Endothelial cell (in vitro differentiated cells): ENCODE data around the gene TCF15. TPM values are rescaled to one million over a fixed set of nuclear protein-coding genes. Genes with fewer than 3 reads are reported as not detected.
"Not testable (repeated sequence)": the region's sequence is repeated elsewhere in the genome, so short reads cannot be mapped to it uniquely, and the experiment has no call there.

ENCODE experiments used
- DNase-seq: peaks from one replicate; pipeline ENCODE4 v3.0.0; 2021; ENCODE audit warnings: low spot score
- H3K27ac Mint-ChIP-seq: one replicate; pipeline ENCODE4 v1.8.0; 2021; ENCODE audit warnings: mixed read lengths, inconsistent platforms; ENCODE audit not compliant: unreplicated experiment
- H3K27me3 Mint-ChIP-seq: one replicate; pipeline ENCODE4 v1.8.0; 2021; ENCODE audit warnings: mild to moderate bottlenecking, moderate library complexity, mixed read lengths, inconsistent platforms; ENCODE audit not compliant: unreplicated experiment
- H3K36me3 Mint-ChIP-seq: one replicate; pipeline ENCODE4 v1.8.0; 2021; ENCODE audit warnings: mild to moderate bottlenecking, low read depth, mixed read lengths, inconsistent platforms; ENCODE audit not compliant: unreplicated experiment
- H3K4me1 Mint-ChIP-seq: one replicate; pipeline ENCODE4 v1.8.0; 2021; ENCODE audit warnings: mild to moderate bottlenecking, mixed read lengths, inconsistent platforms; ENCODE audit not compliant: unreplicated experiment
- H3K4me3 Mint-ChIP-seq: one replicate; pipeline ENCODE4 v1.8.0; 2021; ENCODE audit warnings: mild to moderate bottlenecking, mixed read lengths, inconsistent platforms; ENCODE audit not compliant: unreplicated experiment
- H3K9me3 Mint-ChIP-seq: one replicate; pipeline ENCODE4 v1.8.0; 2021; ENCODE audit warnings: mixed read lengths, inconsistent platforms; ENCODE audit not compliant: unreplicated experiment
- total RNA-seq: library from RNA; stranded (reverse); fragmentation: NEBNext Ultra II Directional; extraction: Animal tissue kit (Norgen Biotek cat#: 25700); gene quantifications from one replicate; pipeline ENCODE4 v1.2.1, GENCODE V29; 2021; ENCODE audit not compliant: unreplicated experiment
- TF ChIP-seq, protein P1 (sequence below): fragments of 200-600 bp; sonication (generic); IDR thresholded peaks from one replicate; pipeline ENCODE4 v1.5.0; 2021; ENCODE audit warnings: antibody characterized with exemption; ENCODE audit not compliant: unreplicated experiment

TCF15 gene
- total RNA-seq, 1 donor from 2014 or later = 6.6 TPM

- TF ChIP-seq, protein P1, sequence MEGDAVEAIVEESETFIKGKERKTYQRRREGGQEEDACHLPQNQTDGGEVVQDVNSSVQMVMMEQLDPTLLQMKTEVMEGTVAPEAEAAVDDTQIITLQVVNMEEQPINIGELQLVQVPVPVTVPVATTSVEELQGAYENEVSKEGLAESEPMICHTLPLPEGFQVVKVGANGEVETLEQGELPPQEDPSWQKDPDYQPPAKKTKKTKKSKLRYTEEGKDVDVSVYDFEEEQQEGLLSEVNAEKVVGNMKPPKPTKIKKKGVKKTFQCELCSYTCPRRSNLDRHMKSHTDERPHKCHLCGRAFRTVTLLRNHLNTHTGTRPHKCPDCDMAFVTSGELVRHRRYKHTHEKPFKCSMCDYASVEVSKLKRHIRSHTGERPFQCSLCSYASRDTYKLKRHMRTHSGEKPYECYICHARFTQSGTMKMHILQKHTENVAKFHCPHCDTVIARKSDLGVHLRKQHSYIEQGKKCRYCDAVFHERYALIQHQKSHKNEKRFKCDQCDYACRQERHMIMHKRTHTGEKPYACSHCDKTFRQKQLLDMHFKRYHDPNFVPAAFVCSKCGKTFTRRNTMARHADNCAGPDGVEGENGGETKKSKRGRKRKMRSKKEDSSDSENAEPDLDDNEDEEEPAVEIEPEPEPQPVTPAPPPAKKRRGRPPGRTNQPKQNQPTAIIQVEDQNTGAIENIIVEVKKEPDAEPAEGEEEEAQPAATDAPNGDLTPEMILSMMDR = no peak
- Mint-ChIP-seq H3K27ac (no peak overlapping the region), H3K4me3 (no peak overlapping the region), H3K36me3 (peaks cover 4% of the 10 kb centered on the region), H3K27me3 (peaks cover 3% of the 10 kb centered on the region), H3K9me3 (no peaks in the 10 kb centered on the region), H3K4me1 (peaks cover 18% of the 10 kb centered on the region)
- no peak for DNase-seq
Observed at GRCh38 chr20:588476-588875, 21.6 kb downstream of the TCF15 start.

- no peak overlapping the region for H3K27ac Mint-ChIP-seq
- peaks cover 4% of the 10 kb centered on the region for H3K36me3 Mint-ChIP-seq
- H3K4me1 Mint-ChIP-seq = peaks cover 20% of the 10 kb centered on the region
Observed at GRCh38 chr20:584971-585301, 25.2 kb downstream of the TCF15 start.

DNA sequence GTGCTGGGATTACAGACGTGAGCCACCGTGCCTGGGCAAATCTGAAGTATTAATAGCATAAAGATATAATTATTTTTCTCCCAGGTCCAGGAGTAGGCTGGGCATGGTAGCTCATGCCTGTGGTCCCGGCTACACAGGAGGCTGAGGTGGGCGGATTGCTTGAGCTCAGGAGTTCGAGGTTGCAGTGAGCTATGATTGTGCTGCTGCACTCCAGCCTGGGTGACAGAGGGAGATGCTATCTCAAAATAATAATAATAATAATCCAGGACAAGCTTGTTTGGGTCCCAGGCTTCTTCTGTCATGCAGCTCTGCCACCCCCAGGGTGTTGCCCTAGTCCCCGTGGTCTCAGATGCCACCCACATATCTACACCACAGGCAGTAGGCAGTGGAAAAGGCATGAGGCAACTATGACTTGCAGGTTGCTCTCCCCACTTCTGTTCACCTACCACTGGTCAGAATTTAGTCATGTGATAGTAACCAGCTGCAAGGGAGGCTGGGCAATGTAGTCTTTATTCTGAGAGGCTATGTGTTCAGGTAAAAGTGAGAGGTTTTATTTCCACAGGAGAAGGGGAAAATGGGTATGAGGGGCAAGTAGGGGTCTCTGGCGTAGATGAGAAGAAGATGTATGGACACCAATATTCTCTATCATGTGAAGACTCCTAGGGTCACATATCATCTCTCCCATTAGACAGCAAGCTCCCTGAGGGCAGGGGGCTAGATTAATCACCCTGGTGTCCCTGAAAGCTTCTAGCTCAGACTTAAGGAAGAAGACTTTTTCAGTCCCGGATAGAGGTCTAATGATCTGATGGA, 25.7 kb downstream of the TCF15 start:
- peaks cover 4% of the 10 kb centered on the region for H3K27me3 Mint-ChIP-seq
- TF ChIP-seq, protein P1 = no peak
- H3K9me3 Mint-ChIP-seq = no peaks in the 10 kb centered on the region
- DNase-seq = no peak
- peaks cover 20% of the 10 kb centered on the region for H3K4me1 Mint-ChIP-seq
- no peak overlapping the region for H3K27ac Mint-ChIP-seq
- H3K4me3 Mint-ChIP-seq = no peak overlapping the region
- peaks cover 4% of the 10 kb centered on the region for H3K36me3 Mint-ChIP-seq

More at GRCh38 chr20:584971-585301, 25.2 kb downstream of the TCF15 start:
- no peaks in the 10 kb centered on the region for H3K9me3 Mint-ChIP-seq
- TF ChIP-seq, protein P1 = no peak
- peaks cover 5% of the 10 kb centered on the region for H3K27me3 Mint-ChIP-seq
- H3K4me3 Mint-ChIP-seq = no peak overlapping the region
- no peak for DNase-seq

DNA sequence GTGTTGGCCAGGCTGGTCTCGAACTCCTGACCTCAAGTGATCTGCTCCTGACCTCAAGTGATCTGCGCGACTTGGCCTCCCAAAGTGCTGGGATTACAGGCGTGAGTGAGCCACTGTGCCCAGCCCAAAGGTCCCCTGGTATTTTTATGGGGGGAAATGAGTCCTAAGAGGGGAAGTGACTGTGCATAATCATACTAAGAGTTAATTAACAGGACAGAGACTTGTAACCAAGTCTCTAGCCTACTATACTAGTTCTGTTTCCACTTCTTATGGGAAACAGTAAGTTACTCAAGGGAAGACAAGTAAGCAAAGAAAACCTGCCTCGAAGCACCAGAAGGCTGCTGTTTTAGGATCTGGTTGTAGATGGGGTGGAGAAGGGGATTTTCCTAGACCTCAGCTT, 27.9 kb downstream of the TCF15 start:
- H3K9me3 Mint-ChIP-seq = no peaks in the 10 kb centered on the region
- no peak for DNase-seq
- H3K4me3 Mint-ChIP-seq = no peak overlapping the region
- H3K4me1 Mint-ChIP-seq = peaks cover 18% of the 10 kb centered on the region
- TF ChIP-seq, protein P1 = no peak
- H3K27me3 Mint-ChIP-seq = peaks cover 2% of the 10 kb centered on the region
- H3K27ac Mint-ChIP-seq = peak overlapping the region; percentile 6
- peaks cover 4% of the 10 kb centered on the region for H3K36me3 Mint-ChIP-seq

DNA sequence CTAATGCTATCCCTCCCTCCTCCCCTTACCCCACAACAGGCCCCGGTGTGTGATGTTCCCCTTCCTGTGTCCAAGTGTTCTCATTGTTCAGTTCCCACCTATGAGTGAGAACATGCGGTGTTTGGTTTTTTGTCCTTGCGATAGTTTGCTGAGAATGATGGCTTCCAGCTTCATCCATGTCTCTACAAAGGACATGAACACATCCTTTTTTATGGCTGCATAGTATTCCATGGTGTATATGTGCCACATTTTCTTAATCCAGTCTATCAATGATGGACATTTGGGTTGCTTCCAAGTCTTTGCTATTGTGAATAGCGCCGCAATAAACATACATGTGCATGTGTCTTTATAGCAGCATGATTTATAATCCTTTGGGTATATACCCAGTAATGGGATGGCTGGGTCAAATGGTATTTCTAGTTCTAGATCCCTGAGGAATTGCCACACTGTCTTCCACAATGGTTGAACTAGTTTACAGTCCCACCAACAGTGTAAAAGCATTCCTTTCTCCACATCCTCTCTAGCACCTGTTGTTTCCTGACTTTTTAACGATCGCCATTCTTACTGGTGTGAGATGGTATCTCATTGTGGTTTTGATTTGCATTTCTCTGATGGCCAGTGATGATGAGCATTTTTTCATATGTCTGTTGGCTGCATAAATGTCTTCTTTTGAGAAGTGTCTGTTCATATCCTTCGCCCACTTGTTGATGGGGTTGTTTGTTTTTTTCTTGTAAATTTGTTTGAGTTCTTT, 31.0 kb downstream of the TCF15 start:
- not testable (repeated sequence) for H3K27me3 Mint-ChIP-seq, H3K4me3 Mint-ChIP-seq, H3K36me3 Mint-ChIP-seq, H3K27ac Mint-ChIP-seq, DNase-seq, H3K9me3 Mint-ChIP-seq
- H3K4me1 Mint-ChIP-seq = peaks cover 30% of the 10 kb centered on the region
